ENCODE results near the gene NANS. TPM values are rescaled to one million over a fixed set of nuclear protein-coding genes. Genes with fewer than 3 reads are reported as not detected.
"Not testable (repeated sequence)": the region's sequence is repeated elsewhere in the genome, so short reads cannot be mapped to it uniquely, and the experiment has no call there.

NANS gene
- total RNA-seq, 4 donors from 2014 or later = 28.5 to 68.8 (median 53.6) TPM

GRCh38 chr9:98124637-98125426 lies 68.3 kb downstream of the NANS start:
- Histone ChIP-seq H3K27me3 (no peaks in the 10 kb centered on the region), H3K36me3 (no peaks in the 10 kb centered on the region), H3K27ac (no peak overlapping the region), H3K9me3 (no peaks in the 10 kb centered on the region), H3K4me1 (peaks cover 0 to 15% of the 10 kb centered on the region in 2 donors), H3K4me3 (replicated peaks in 1 of 3) (no peak overlapping the region)
- no peak for DNase-seq
- TF ChIP-seq POLR2A (IDR thresholded peaks at IDR 0.05) = no peak
- no peak for TF ChIP-seq CTCF (IDR thresholded peaks at IDR 0.05)
- intact Hi-C loops (cut with DNase I) = no loop called here
- 94 to 95% methylated on average over 14 to 15 of the region's 15 CpGs for WGBS, 2 donors

- intact Hi-C loops (cut with DNase I) = no loop called here
- 96% methylated on average over 8 of the region's 8 CpGs for WGBS, 2 donors
- Histone ChIP-seq H3K27ac (no peak overlapping the region), H3K9me3 (no peaks in the 10 kb centered on the region), H3K36me3 (no peaks in the 10 kb centered on the region), H3K4me1 (no peaks in the 10 kb centered on the region), H3K4me3 (replicated peaks in 1 of 3) (no peak overlapping the region), H3K27me3 (no peaks in the 10 kb centered on the region)
- TF ChIP-seq POLR2A (IDR thresholded peaks at IDR 0.05) (no peak), CTCF (IDR thresholded peaks at IDR 0.05) (no peak)
- DNase-seq = no peak
Measured at GRCh38 chr9:98127226-98127625, 70.7 kb downstream of the NANS start.

- Histone ChIP-seq H3K4me3 (replicated peaks in 1 of 3) (no peak overlapping the region), H3K4me1 (no peaks in the 10 kb centered on the region), H3K27me3 (no peaks in the 10 kb centered on the region), H3K9me3 (no peaks in the 10 kb centered on the region), H3K27ac (no peak overlapping the region), H3K36me3 (no peaks in the 10 kb centered on the region)
- intact Hi-C loops (cut with DNase I) = no loop called here
- no peak for TF ChIP-seq POLR2A (IDR thresholded peaks at IDR 0.05)
- no peak for TF ChIP-seq CTCF (IDR thresholded peaks at IDR 0.05)
- DNase-seq = no peak
- 97 to 100% methylated on average over 5 to 9 of the region's 16 CpGs for WGBS, 2 donors
Measured at GRCh38 chr9:98128316-98128715, 71.8 kb downstream of the NANS start.

- DNase-seq = no peak
- H3K36me3 ChIP-seq = no peaks in the 10 kb centered on the region
- no peaks in the 10 kb centered on the region for H3K27me3 ChIP-seq
- H3K4me3 ChIP-seq (replicated peaks in 1 of 3) = no peak overlapping the region
- TF ChIP-seq CTCF (IDR thresholded peaks at IDR 0.05) (no peak), POLR2A (IDR thresholded peaks at IDR 0.05) (no peak)
- intact Hi-C loops (cut with DNase I) = no loop called here
- no peak overlapping the region for H3K27ac ChIP-seq
- H3K4me1 ChIP-seq = no peaks in the 10 kb centered on the region
- H3K9me3 ChIP-seq = no peaks in the 10 kb centered on the region
- WGBS, 2 donors = 88 to 90% methylated on average over 9 to 10 of the region's 10 CpGs
Measured at GRCh38 chr9:98129451-98129881, 72.9 kb downstream of the NANS start.

GRCh38 chr9:98130060-98130459 lies 73.5 kb downstream of the NANS start:
- DNase-seq; H3K27ac ChIP-seq; intact Hi-C loops (cut with DNase I); H3K9me3 ChIP-seq; H3K36me3 ChIP-seq; H3K27me3 ChIP-seq; H3K4me1 ChIP-seq; H3K4me3 ChIP-seq (replicated peaks in 1 of 3): not testable (repeated sequence)
- 82 to 96% methylated on average over 4 of the region's 4 CpGs for WGBS, 2 donors

Measured in thyroid gland (tissue), 4 donors.